ENCODE measurements around the gene REXO1.

DNA sequence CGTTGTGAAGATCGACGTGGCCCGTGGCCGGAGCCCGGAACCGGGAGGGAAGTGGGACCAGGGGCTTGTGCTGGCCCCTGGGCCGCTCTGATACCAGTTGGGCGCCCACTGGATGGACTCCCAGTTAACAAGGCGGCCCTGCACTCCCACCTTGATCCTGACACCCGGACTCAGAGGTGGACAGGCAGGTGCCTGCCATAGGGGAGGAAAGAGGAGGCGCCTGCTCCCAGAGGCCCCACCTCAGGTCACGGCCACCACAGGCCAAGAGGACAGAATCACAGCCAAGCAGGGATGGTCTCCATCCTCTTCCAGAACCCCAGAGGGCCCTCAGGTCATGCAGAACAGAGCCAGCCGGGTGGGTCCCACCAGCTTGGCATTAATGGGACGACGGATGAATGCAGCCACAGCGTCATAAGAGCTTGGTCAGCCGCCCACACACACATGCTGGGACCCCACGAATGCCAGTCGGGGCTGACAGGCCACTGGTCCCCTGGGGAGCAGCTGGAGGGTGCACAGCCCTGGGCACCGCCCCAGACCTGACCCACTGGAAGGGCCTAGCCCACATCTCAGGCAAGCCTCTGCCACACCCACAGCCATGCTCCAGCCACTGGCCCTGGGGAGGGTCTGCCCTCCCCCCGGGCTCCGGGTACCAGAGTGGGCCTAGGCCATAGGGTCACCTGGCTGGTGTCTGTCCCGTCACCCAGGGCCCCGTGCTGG is 24.7 kb upstream of the REXO1 start:
- no peak for TF ChIP-seq CTCF (IDR thresholded peaks at IDR 0.05)
- TF ChIP-seq POLR2A (IDR thresholded peaks at IDR 0.05): no peak

Measured in testis (tissue), 2 donors.